GM19351 (cell line): ENCODE results near the gene HEXIM1.
"Not testable (repeated sequence)": the region's sequence is repeated elsewhere in the genome, so short reads cannot be mapped to it uniquely, and the experiment has no call there.

Experiments used
- ATAC-seq: cut with Tn5 transposase; IDR thresholded peaks from one replicate; pipeline ENCODE4 v1.9.1; 2021; ENCODE audit warnings: mild to moderate bottlenecking, moderate library complexity; ENCODE audit not compliant: unreplicated experiment

HEXIM1 gene

DNA sequence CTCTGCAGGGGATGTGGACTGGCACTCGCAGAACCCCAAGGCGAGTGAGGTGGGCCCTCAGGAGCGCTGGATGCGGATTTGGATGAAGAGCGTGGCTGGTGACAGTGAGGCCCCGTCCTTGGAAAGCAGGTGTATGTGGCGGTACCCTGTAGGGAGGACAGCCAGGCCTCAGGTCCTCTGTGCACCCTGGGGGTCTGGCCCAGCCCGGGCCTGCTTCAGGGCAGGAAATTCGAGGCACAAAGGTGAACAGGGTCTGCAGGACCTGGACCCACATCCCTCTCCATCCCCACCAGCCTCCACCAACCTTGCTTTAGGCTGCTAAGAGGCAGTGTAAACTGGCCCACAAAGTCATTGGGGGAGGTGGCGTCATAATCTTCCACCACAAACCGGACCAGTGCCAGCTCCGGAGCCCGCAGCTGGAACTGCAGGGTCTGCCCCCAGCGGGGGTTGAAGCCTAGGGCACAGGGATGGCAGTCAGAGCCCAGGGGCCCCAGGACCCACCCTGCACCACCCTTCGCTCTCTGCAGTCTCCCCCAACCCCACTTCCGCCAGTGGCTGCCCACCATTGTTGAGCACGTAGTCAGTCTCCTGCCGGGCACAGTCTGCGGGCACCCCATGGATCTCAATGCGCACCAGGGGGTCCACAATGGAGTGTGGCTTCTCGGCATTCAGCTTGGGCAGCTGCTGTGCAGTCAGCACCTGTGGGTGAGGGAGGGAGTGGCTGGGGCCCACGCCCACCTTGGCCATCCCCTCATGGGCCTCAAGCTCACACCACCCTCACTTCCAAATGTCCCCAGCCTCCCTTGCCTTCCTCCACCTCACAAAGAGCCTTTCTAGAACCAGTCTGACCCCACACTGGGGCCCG is 35.5 kb upstream of the HEXIM1 start:
- ATAC-seq: no peak

DNA sequence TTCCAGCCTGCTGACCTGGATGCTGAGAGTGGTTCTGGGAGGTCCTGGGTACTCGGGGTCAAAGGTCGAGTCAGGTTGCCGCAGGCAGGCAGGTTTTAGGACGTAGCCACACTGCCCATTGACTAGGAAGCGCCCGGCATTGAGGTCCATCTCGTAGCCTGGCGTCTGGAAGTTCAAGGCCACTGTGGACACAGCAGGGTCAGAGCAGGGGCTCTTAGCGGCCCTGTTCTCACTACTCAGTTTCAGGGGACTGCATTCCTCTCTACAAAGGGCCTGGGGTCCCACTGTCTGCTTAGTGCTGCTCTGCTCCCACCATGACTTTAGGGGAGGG is 34.9 kb upstream of the HEXIM1 start:
- no peak for ATAC-seq

GRCh38 chr17:45114117-45114932 is 34.0 kb upstream of the HEXIM1 start:
- no peak for ATAC-seq

- no peak for ATAC-seq
Observed at GRCh38 chr17:45115015-45115625, 33.2 kb upstream of the HEXIM1 start.

- no peak for ATAC-seq
Observed at GRCh38 chr17:45115871-45116270, 32.4 kb upstream of the HEXIM1 start.

GRCh38 chr17:45116434-45117016 is 31.8 kb upstream of the HEXIM1 start:
- ATAC-seq: no peak

- ATAC-seq: no peak
Observed at GRCh38 chr17:45117334-45117733, 30.9 kb upstream of the HEXIM1 start.

DNA sequence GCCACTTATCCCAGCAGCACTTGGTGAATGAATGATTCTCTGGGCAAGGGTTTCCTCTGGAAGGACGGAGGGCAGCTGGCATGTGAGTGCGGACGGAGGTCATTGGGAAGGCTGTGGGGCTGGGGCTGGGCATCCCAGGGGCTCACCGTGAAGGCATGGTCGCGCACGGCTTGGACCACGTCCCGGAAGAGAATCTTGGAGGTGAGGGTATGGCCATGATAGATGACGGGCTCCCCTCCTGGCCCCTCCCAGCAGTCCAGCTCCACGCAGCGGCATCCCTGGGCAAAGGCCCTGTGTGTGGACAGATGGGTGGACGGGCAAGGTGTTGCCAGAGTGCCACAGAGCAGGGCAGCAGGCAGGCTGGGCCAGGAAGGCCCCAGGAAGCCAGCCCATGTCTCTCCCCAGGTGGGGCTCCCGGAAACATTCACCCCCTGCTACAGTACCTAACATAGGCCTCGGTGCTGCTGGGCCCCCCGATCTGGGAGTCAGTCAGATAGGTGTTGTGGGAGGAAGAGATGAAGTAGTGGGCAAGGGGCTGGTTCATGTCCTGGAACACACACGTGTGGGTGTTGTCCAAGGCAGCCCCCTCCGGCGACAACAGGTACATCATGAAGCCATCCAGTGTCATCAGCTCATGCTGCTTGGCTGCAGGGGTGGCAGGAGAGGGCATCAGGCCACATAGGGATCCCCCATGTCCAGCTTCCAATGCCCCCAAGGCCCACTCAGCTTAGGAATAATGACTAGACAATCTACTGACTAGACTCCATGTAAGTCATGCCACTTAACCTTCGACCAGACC is 30.2 kb upstream of the HEXIM1 start:
- ATAC-seq: no peak

GRCh38 chr17:45118691-45119090 is 29.6 kb upstream of the HEXIM1 start:
- ATAC-seq: no peak

GRCh38 chr17:45119964-45120363 is 28.3 kb upstream of the HEXIM1 start:
- ATAC-seq: no peak

DNA sequence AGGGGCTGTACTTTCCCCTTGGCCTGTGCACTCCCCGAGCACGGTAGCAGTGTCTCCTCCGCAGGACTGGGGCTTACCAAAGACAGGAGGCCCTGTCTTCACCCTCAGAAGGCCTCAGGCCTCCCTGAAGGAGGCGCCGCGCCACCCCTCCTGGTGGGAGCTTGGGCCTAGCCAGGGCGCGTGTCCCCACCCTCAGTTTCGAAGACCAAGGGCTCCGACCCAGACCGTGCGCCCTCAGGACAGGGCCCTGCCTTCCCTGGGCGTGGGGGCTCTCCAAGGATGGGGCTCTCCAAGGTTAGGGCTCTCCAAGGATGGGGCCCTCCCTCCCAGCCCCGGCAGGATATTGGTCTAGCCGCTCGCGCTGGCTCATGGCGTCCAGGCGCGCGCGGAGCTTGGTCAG is 27.7 kb upstream of the HEXIM1 start:
- ATAC-seq: no peak

GRCh38 chr17:45121055-45121454 is 27.2 kb upstream of the HEXIM1 start:
- no peak for ATAC-seq

GRCh38 chr17:45123076-45123770 is 25.1 kb upstream of the HEXIM1 start:
- no peak for ATAC-seq

DNA sequence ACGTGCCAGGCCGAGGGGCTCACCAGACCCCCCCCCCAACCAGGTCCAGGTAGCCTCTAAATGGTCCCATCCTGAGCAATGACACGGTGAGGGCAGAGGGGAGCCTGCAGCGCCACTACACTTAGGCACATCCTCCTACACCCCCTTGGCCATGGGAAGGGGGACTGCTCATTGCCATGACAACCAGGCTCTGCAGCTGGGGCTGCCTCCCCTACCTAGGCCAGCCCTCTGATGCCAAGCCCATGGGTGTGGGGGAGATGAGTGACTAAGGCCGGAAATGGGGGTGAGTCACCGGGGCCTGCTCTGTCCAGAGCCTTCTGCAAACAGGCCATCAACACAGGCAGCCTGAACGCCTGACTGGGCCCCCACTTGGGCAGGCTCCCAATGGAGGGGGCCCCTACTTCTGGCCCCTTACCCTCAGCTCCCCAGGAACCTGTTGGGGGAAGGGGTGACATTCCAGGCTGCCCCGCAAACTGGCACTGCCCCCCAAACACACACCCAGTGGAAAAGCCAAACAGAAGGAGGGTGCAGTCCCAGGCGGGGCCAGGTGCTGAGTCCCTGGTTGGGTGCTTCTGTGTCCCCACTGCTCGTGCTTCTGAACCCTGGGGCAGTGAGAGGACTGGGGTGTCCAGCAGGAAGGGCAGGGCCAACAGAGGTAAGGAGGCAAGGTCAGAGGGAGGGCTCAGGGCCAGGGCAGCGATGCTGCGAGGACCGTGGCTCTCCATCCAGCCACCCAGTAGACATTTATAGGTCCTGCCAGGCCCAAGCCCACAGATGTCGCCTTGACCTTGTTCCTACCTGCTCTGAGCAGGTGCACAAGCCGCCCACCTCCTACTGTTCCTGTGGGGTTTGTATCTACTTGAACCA is 24.1 kb upstream of the HEXIM1 start:
- ATAC-seq: no peak

DNA sequence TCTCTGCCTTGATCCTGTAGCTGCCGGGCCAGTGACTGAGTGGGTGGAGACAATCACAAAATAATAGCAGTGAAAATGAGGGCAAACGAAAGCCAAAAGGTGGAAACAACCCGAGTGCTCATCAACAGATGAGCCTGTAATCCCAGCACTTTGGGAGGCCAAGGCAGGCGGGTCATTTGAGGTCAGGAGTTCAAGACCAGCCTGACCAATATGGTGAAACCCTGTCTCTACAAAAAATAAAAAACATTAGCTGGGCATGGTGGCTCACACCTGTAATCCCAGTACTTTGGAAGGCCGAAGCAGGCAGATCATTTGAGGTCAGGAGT is 23.5 kb upstream of the HEXIM1 start:
- not testable (repeated sequence) for ATAC-seq

DNA sequence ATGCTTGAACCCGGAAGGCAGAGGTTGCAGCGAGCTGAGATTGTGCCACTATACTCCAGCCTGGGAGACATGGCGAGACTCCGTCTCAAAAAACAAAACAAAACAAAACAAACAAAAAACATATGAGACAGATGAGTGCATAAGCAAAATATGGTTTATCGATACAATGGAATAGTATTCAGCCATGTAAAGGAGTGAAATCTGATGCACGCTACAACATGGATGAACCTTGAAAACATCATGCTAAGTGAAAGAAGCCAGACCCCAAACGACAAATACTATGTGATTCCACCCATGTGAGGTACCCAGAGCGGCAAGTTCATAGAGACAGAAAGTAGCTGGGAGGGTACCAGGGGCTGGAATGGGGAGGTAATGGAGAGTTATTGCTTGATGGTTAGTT is 22.8 kb upstream of the HEXIM1 start:
- ATAC-seq: no peak

DNA sequence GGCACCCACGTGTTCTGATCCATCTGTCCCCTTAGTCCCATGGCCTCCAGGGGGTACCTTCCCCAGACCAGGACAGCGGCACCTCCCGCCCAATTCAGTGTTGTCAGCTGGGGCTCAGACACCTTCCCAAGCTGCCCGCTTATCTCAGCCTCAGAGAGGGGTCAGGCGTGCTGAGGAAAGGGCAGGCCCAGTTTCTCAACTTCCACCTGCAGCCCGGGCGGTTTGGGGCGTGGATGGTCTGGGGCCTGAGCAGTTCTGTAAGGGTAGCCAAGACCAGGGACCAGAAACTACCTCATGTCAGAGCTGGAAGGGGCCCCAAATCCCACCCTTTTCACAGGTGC is 21.1 kb upstream of the HEXIM1 start:
- no peak for ATAC-seq

GRCh38 chr17:45127548-45128300 is 20.6 kb upstream of the HEXIM1 start:
- no peak for ATAC-seq

DNA sequence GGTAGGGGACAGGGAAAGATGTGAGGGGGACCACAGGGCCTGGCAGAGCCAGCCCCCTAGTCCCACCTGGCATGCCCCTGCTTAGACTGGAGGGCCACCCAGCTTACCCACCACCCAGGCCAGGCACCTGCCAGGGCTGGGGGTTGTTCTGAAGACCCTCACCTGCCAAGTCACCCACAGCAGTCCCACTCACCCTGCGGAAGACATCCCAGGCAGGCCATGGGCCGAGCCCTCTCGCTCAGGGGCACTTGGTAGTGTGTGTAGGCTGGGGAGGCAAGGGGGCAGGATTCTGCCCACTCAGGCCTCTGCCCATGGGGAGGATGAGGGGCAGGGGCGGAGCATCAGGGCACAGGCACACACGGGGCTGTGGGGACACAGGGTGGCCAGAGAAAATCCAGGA is 19.9 kb upstream of the HEXIM1 start:
- no peak for ATAC-seq
